SU-DHL-6 (cell line): ENCODE data around the gene ZNF322.

ENCODE experiments used
- H2AFZ ChIP-seq: fragments of 200-600 bp; sonication (generic); 2 replicates; pipeline ENCODE4 v1.6.1; 2014; ENCODE audit warnings: low read depth, mild to moderate bottlenecking, moderate library complexity, mixed read lengths, antibody characterized with exemption, low read length; ENCODE audit not compliant: severe bottlenecking
- H3F3A ChIP-seq: fragments of 200-600 bp; shearing (Covaris generic); 2 replicates; pipeline ENCODE4 v1.6.0; 2016; ENCODE audit warnings: antibody characterized with exemption, mild to moderate bottlenecking; ENCODE audit not compliant: insufficient read depth
- H3K27ac ChIP-seq: fragments of 200-600 bp; sonication (generic); 2 replicates; pipeline ENCODE4 v1.5.1; 2016; ENCODE audit warnings: low read depth, mild to moderate bottlenecking, low read length, moderate library complexity, mixed read lengths
- H3K27me3 ChIP-seq: fragments of 200-600 bp; sonication (generic), shearing (Covaris generic); 2 replicates; pipeline ENCODE4 v1.6.0; 2014; ENCODE audit warnings: mild to moderate bottlenecking, low read length
- H3K36me3 ChIP-seq: fragments of 200-600 bp; sonication (generic); 2 replicates; pipeline ENCODE4 v1.6.1; 2014; ENCODE audit warnings: mild to moderate bottlenecking, low read length, mixed read lengths
- H3K4me2 ChIP-seq: fragments of 300-600, 200-600 bp; shearing (Covaris generic), sonication (generic); 2 replicates; pipeline ENCODE4 v1.6.0; 2014; ENCODE audit warnings: low read length, low read depth, mild to moderate bottlenecking; ENCODE audit not compliant: poor library complexity, severe bottlenecking
- H3K4me3 ChIP-seq: fragments of 200-600 bp; sonication (generic); 2 replicates; pipeline ENCODE4 v1.5.1; 2014; ENCODE audit warnings: antibody characterized with exemption, low read length, mild to moderate bottlenecking, mixed read lengths; ENCODE audit not compliant: insufficient read depth, poor library complexity, severe bottlenecking
- H3K79me2 ChIP-seq: fragments of 200-600 bp; sonication (generic); 2 replicates; pipeline ENCODE4 v1.6.1; 2014; ENCODE audit warnings: mild to moderate bottlenecking, low read length, moderate library complexity; ENCODE audit not compliant: insufficient read depth
- H3K9ac ChIP-seq: fragments of 200-600 bp; sonication (generic); 2 replicates; pipeline ENCODE4 v1.7.0; 2014; ENCODE audit warnings: mild to moderate bottlenecking, low read length
- H3K9me2 ChIP-seq: fragments of 200-600 bp; sonication (generic); replicated peaks from 2 replicates; pipeline ENCODE4 v1.6.1; 2014; ENCODE audit warnings: low read length; ENCODE audit not compliant: insufficient read depth
- H3K9me3 ChIP-seq: fragments of 200-600 bp; sonication (generic); 2 replicates; pipeline ENCODE4 v1.6.1; 2014; ENCODE audit warnings: low read length, mixed read lengths; ENCODE audit not compliant: insufficient read depth
- H4K20me1 ChIP-seq: fragments of 200-600 bp; sonication (generic); 2 replicates; pipeline ENCODE4 v1.6.1; 2014; ENCODE audit warnings: low read depth, mild to moderate bottlenecking, antibody characterized with exemption, low read length, moderate library complexity, mixed read lengths
- CTCF ChIP-seq: fragments of 200-600 bp; sonication (generic); IDR thresholded peaks from one replicate; pipeline ENCODE4 v1.5.1; 2017; ENCODE audit warnings: antibody characterized with exemption, mild to moderate bottlenecking, low read length, moderate library complexity; ENCODE audit not compliant: insufficient read depth, poor library complexity, severe bottlenecking
- EZH2phosphoT487 ChIP-seq: fragments of 200-600 bp; sonication (generic), shearing (Covaris generic); conservative IDR thresholded peaks from 2 replicates; pipeline ENCODE4 v1.6.1; 2018; ENCODE audit warnings: mild to moderate bottlenecking, antibody characterized with exemption, low read length, moderate library complexity, mixed read lengths

Gene ZNF322

GRCh38 chr6:26597389-26597766 is 62.2 kb downstream of the ZNF322 start:
- H3K9me2 ChIP-seq: no peaks in the 10 kb centered on the region
- no peaks in the 10 kb centered on the region for H3K9me3 ChIP-seq
- no peaks in the 10 kb centered on the region for H4K20me1 ChIP-seq
- H3K4me3 ChIP-seq: peak overlapping the region; percentile 84
- peak overlapping the region; percentile 78 for H3K4me2 ChIP-seq
- peaks cover 18% of the 10 kb centered on the region; the same call in 1 of the 2 replicates for H3K36me3 ChIP-seq
- peaks cover 18% of the 10 kb centered on the region; the same call in 1 of the 2 replicates for H3F3A ChIP-seq
- H3K9ac ChIP-seq: peak overlapping the region; percentile 79
- no peaks in the 10 kb centered on the region for H3K27me3 ChIP-seq
- no peak for TF ChIP-seq CTCF
- TF ChIP-seq EZH2phosphoT487: no peak
- H3K79me2 ChIP-seq: peaks cover 20% of the 10 kb centered on the region
- H3K27ac ChIP-seq: no peak overlapping the region; the same call in 1 of the 2 replicates
- H2AFZ ChIP-seq: peak overlapping the region; percentile 92

GRCh38 chr6:26596579-26597388 is 62.8 kb downstream of the ZNF322 start, which contains the start of gene ABT1:
ABT1 (plus strand) TSS chr6:26596953; CDS start chr6:26596983, 30 bp downstream.
- Histone ChIP-seq H3K9ac (peak within 1 kb of the TSS; percentile 79), H3K36me3 (peaks cover 18% of the 10 kb centered on the region; the same call in 1 of the 2 replicates), H3K79me2 (peaks cover 20% of the 10 kb centered on the region), H3K4me2 (peak within 1 kb of the TSS; percentile 91), H3K9me2 (no peaks in the 10 kb centered on the region), H3K27me3 (no peaks in the 10 kb centered on the region), H4K20me1 (no peaks in the 10 kb centered on the region), H2AFZ (peak within 1 kb of the TSS; percentile 92), H3K27ac (peak within 1 kb of the TSS; percentile 49), H3K4me3 (peak within 1 kb of the TSS; percentile 84), H3F3A (peaks cover 18% of the 10 kb centered on the region; the same call in 1 of the 2 replicates), H3K9me3 (no peaks in the 10 kb centered on the region)
- TF ChIP-seq EZH2phosphoT487 (no peak), CTCF (no peak)

- Histone ChIP-seq H2AFZ (peak overlapping the region; percentile 92), H3K27ac (no peak overlapping the region; the same call in 1 of the 2 replicates), H3K9me2 (no peaks in the 10 kb centered on the region), H3K27me3 (no peaks in the 10 kb centered on the region), H3K4me2 (peak overlapping the region; percentile 91), H3K36me3 (peaks cover 18% of the 10 kb centered on the region; the same call in 1 of the 2 replicates), H3K9me3 (no peaks in the 10 kb centered on the region), H3F3A (peaks cover 18% of the 10 kb centered on the region; the same call in 1 of the 2 replicates), H3K79me2 (peaks cover 20% of the 10 kb centered on the region), H4K20me1 (no peaks in the 10 kb centered on the region), H3K9ac (peak overlapping the region; percentile 79), H3K4me3 (peak overlapping the region; percentile 84)
- TF ChIP-seq EZH2phosphoT487: no peak
- TF ChIP-seq CTCF: peak; percentile 100
Measured at GRCh38 chr6:26595669-26596269, 63.8 kb downstream of the ZNF322 start.
